HT-29 (cell line): ENCODE measurements around the gene SLFN13. TPM values are rescaled to one million over a fixed set of nuclear protein-coding genes. Genes with fewer than 3 reads are reported as not detected.
A peak's percentile ranks its signal among the peaks of the same experiment; 100 is the strongest.
"Not testable (repeated sequence)": the region's sequence is repeated elsewhere in the genome, so short reads cannot be mapped to it uniquely, and the experiment has no call there.

ENCODE experiments used
- DNase-seq: peaks from one replicate; pipeline ENCODE4 v3.0.0-alpha.2; 2015; ENCODE audit warnings: low spot score
- total RNA-seq: library from RNA; depleted of rRNA; stranded (reverse); fragments of >200 nt; shearing (Covaris generic); gene quantifications from 2 replicates; pipeline ENCODE4 v1.2.3, GENCODE V29; 2014; rRNA removed

Gene SLFN13
- not detected in 2 replicates for total RNA-seq

GRCh38 chr17:35448214-35448898, at the start of gene SLFN13:
Gene SLFN13, minus strand, starts transcription at chr17:35448766. Its CDS starts 3,086 bp downstream, at chr17:35445680.
- no peak for DNase-seq

DNA sequence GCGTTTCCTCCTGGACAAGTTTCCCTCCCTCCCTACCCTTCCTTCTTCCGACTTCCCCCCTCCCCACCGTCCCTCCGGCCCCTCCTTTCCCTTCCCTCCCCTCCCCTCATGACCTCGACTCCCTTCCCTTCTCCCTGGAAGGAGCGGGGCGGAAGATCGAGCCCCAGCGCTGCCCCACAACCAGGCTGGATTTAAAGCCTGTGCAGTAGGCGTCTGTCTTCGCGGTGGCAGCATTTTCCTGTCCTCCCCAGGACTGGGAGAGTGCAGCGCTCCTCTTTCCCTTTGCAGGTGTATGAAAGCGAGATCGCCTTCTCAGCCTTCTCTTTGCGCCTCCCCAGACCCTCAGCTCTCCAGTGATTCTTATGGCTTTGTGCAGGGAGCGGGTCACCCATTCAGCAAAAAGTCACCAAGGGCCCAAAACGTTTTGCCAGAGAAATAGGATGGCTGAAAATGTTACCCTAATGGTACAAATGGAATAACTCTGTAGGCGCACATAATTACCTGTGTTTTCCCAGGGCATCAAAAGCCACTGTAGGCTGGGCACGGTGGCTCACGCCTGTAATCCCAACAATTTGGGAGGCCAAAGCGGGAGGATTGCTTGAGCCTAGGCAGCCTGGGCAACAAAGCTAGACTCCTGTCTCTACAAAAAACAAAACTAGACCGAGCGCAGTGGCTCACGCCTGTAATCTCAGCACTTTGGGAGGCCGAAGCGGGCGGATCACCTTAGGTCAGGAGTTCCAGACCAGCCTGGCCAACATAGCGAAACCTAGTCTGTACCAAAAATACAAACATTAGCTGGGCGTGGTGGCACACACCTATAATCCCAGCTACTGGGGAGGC, 48.1 kb upstream of the SLFN13 start:
- DNase-seq = no peak

GRCh38 chr17:35493040-35493439, 44.5 kb upstream of the SLFN13 start:
- DNase-seq = no peak

DNA sequence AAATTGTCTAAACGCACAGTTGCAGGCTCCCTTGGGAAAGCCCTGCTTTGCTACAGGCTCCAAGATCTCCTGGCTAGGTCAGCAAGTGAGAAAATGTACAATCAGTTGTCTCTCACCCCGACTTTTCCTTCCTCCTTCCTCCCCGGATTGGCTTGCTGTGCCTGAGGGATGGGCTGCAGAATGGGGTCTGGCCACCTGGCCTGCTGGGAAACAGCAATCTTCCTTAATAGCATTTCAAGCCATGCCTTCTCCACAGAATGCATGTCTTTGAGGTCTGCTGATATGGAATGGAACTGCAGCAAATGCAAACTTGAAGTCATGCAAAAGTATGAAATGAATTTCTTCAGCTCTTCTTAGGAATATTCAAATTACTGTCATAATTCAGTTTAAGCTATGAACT, 42.9 kb upstream of the SLFN13 start:
- DNase-seq = no peak

DNA sequence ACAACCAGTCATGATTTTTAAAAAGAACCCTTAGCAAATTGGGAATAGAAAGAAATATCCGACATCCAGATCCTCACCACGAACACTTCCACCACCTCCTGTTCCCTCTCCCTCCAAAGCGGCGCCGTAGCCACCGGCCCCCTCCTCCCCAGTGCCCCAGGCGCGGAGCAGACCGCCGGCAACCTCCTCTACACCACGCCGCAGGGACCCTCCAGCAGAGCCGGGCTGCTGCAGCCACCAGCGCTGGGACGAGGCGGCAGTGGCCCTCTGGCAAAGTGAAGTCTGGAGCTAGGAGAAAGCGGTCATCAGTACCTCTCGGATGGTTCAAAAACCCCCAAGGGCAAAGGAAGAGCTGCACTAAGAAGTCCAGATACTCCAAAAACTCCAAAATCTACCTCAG, 41.4 kb upstream of the SLFN13 start:
- no peak for DNase-seq

- DNase-seq = no peak
Observed at GRCh38 chr17:35488991-35489390, 40.4 kb upstream of the SLFN13 start.

GRCh38 chr17:35486920-35487732, 38.6 kb upstream of the SLFN13 start:
- no peak for DNase-seq

GRCh38 chr17:35479271-35479670, 30.7 kb upstream of the SLFN13 start:
- no peak for DNase-seq

GRCh38 chr17:35477248-35477647, 28.7 kb upstream of the SLFN13 start:
- DNase-seq = no peak

GRCh38 chr17:35476283-35476820, 27.8 kb upstream of the SLFN13 start:
- no peak for DNase-seq

GRCh38 chr17:35468475-35468874, 19.9 kb upstream of the SLFN13 start:
- no peak for DNase-seq

DNA sequence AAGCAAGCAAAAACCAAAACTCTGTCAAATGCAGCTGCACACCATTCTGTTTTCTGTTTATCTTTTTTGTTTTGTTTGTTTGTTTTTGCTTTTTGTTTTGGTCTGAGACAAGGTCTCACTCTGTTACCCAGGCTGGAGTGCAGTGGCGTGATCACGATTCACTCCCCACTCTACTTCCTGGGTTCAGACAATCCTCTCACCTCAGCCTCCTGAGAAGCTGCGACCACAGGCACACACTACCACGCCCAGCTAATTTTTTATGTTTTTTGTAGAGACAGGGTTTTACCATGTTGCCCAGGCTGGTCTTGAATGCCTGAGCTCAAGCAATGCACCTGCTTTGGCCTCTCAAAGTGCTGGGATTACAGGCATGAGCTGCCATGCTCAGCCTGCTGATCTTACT, 19.3 kb upstream of the SLFN13 start:
- DNase-seq = no peak

GRCh38 chr17:35460354-35460851, 11.8 kb upstream of the SLFN13 start:
- DNase-seq = peak; percentile 65

DNA sequence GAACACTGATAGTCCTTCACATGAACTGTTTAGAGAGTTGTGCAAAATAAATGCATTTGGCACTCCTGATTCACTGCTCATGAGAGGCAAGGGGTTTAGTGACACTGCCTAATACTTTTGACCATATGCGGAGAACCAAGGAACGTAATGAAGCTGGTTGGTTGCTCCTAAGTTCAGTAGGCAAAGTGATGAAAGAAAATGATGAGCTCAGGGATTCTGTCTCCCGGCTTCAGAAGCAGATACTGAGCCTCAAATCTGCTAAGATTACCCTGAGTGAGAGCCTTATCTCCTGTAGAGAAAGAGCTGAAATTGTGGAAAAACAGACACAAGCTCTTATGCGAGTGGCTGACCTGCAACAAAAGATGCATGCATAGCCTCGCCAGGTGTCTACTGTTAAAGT, 5.5 kb upstream of the SLFN13 start:
- DNase-seq = not testable (repeated sequence)

DNA sequence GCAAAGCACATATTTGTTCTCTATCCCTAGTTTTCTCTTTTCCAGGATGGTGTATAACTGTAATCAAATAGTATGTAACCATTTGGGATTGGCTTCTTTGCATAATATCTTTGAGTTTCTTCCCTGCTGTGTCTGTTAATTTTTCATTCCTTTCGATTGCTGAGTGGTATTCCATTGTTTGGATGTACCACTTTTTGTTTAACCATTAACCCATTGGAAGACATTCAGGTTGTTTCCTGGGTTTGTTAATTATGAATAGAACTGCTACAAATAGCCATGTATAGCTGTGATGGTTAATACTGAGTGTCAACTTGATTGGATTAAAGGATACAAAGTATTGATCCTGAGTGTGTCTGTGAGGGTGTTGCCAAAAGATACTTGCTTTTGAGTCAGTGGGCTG, 4.6 kb upstream of the SLFN13 start:
- DNase-seq = no peak

- no peak for DNase-seq
Observed at GRCh38 chr17:35449371-35449931, 885 bp upstream of the SLFN13 start.

DNA sequence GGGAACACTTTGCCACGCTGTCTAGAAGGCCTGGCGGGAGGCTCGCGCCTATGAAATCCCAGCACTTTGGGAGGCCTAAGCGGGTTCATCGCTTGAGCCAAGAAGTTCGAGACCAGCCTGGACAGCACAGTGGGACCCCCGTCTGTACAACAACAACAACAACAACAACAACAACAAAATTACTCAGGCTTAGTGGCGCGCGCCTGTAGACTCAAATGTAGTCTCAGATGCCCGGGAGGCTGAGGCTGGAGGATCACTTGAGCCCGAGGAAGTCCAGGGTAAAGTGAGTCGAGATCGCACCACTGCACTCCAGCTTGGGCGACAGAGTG, 297 bp upstream of the SLFN13 start:
- DNase-seq = no peak

DNA sequence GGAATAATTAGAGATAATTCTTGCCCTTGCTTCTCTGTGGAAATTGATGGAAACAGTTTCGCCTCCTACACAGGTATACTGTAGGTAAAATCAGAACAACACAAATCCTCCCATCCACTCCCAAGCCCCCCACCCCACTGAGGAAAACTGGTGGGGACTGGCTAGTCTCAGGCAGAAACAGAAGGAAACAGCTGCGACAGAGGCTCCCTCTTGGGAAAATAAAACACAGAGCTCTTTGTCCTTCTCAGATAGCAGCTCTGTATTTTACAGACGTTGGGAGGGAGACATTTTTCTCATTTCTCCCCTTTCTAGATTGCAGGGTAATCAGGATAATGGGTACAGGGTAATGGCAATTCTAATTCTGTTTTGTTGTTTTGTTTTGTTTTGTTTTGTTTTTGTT, 1.1 kb downstream of the SLFN13 start:
- DNase-seq = no peak

- DNase-seq = no peak
Observed at GRCh38 chr17:35438433-35438832, 10.1 kb downstream of the SLFN13 start.

DNA sequence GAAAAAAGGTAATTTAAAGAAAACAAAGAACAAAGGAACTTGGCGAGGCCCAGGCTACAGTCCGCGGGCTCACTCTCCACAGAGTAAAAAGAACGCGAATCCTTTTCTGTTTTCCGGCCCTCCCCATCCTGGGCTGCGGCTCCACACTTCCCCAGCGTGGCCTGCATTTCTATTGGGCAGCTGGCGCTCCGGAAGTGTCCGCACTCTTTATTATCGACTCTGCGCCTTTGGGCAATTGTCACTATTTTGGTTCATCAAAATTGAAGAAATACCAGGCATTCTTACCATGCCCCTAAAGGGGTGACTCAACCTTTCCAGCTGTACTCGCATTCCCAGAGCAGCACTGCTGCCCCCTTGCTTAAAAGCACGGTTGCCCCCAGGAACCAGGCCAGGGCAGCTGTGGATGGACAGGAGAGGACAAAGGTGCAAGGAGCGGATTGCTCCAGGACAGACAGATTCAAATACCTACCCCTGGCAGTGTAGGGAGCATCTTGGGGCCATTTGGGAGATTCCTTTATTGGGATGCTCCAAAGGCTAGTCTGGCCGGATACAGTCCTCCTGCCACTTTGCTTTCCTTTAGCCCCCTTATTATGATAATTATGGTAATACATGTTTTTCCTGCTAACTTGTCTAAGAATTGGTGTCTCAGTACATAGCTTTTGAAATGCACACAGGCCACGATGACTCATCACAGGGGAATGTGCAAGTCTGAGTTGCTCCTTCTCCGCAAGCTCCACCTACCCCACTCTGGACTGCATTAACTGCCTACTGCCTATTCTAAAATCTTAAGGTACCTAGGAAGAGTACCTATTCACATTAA, 15.3 kb downstream of the SLFN13 start:
- DNase-seq = peak; percentile 94
